K562 (cell line): ENCODE data around the gene PLD6. TPM values are rescaled to one million over a fixed set of nuclear protein-coding genes. Genes with fewer than 3 reads are reported as not detected.

Source experiments
- BCL6 ChIP-seq: fragments of 250-450 bp; sonication (Bioruptor Pico); IDR thresholded peaks from 2 replicates; pipeline ENCODE4 v1.4.0; 2020
- IFI16 ChIP-seq: fragments of 250-450 bp; sonication (Bioruptor Pico); IDR thresholded peaks from 2 replicates; pipeline ENCODE4 v2.1.2; 2022; ENCODE audit warnings: mild to moderate bottlenecking, inconsistent platforms
- OTX1 ChIP-seq: fragments of 450-650 bp; formaldehyde crosslinking; IDR thresholded peaks from 2 replicates; pipeline ENCODE4 v1.4.0; 2022; ENCODE audit warnings: mild to moderate bottlenecking
- POU5F1 ChIP-seq: fragments of 150-350 bp; IDR thresholded peaks from 2 replicates; pipeline ENCODE4 v1.6.1; 2014; ENCODE audit warnings: borderline replicate concordance, low read length, low read depth, mild to moderate bottlenecking; ENCODE audit not compliant: partially characterized antibody
- PURB ChIP-seq: sonication (generic); formaldehyde crosslinking; IDR thresholded peaks from 2 replicates; pipeline ENCODE4 v1.9.0; 2021; ENCODE audit warnings: low read depth, mild to moderate bottlenecking, missing genetic modification reagents
- SAFB ChIP-seq: fragments of 200-400 bp; formaldehyde crosslinking; IDR thresholded peaks from 2 replicates; pipeline ENCODE4 v1.6.1; 2017; ENCODE audit warnings: low read depth, low read length, borderline replicate concordance
- STAG1 ChIP-seq: sonication (generic); formaldehyde crosslinking; IDR thresholded peaks from 2 replicates; pipeline ENCODE4 v1.5.0; 2020; ENCODE audit warnings: missing genetic modification reagents, borderline replicate concordance
- ZMIZ1 ChIP-seq, 2 experiments: fragments of 150-350 bp in 1 of 2; IDR thresholded peaks; 2 replicates each; pipeline ENCODE4 v1.6.1; 2012 to 2016; ENCODE audit warnings: low read depth in 2 of 2, low read length in 2 of 2, mild to moderate bottlenecking in 1 of 2, moderate library complexity in 1 of 2
- ZNF354B ChIP-seq: fragments of 250-450 bp; sonication (Bioruptor Pico); IDR thresholded peaks from 2 replicates; pipeline ENCODE4 v1.4.0; 2020
- ZNF780A ChIP-seq: fragments of 250-450 bp; sonication (Bioruptor Pico); IDR thresholded peaks from 2 replicates; pipeline ENCODE4 v1.5.0; 2021; ENCODE audit warnings: mild to moderate bottlenecking
- ZNF785 ChIP-seq: fragments of 250-450 bp; sonication (Bioruptor Pico); IDR thresholded peaks from 2 replicates; pipeline ENCODE4 v1.4.0; 2020; ENCODE audit warnings: mild to moderate bottlenecking
- polyA plus RNA-seq, 8 experiments: library from polyadenylated mRNA; depleted of rRNA in 4 of 8; stranded (reverse) in 5 of 8; unstranded in 3 of 8; fragments of >200 nt; fragmentation: Nextera tagmentation in 2 of 8; fragmentation: Illumina TruSeq in 1 of 8; extraction: Ambion mirVana in 2 of 8; extraction: Trizol in 1 of 8; gene quantifications; 2 replicates each; pipeline versions ENCODE4 v1.2.1 to v1.2.3, GENCODE V29; 2011 to 2014; ENCODE audit warnings: inconsistent platforms in 1 of 8, missing spikeins in 1 of 8
- total RNA-seq, 7 experiments: library from RNA; depleted of rRNA in 6 of 7; stranded (reverse); fragments of >200 nt in 6 of 7; fragmentation: Illumina TruSeq in 2 of 7; extraction: Trizol in 2 of 7; gene quantifications; 2 replicates each; pipeline versions ENCODE4 v1.2.1 to v1.2.3, GENCODE V29; 2011 to 2021; ENCODE audit warnings: low replicate concordance in 1 of 7
- TF ChIP-seq, protein P1 (sequence below): sonication (generic); formaldehyde crosslinking; IDR thresholded peaks from 2 replicates; pipeline ENCODE4 v1.8.0; 2022; ENCODE audit warnings: mild to moderate bottlenecking, low read depth, missing genetic modification reagents
- TF ChIP-seq, protein P2 (sequence below), 2 experiments: fragments of 450-650 bp in 1 of 2; sonication (generic) in 1 of 2; formaldehyde crosslinking in 1 of 2; IDR thresholded peaks; 2 replicates each; pipeline versions ENCODE4 v1.7.1 to v1.9.0; 2016 to 2022; ENCODE audit warnings: inconsistent platforms in 1 of 2, mild to moderate bottlenecking in 1 of 2, missing genetic modification reagents in 1 of 2

PLD6 gene
- total and polyA plus RNA-seq, 9 of the 15 experiments (the other 6 are each of a cell fraction or from before 2014, with no cell fraction given) = 3.6 to 15.6 (median 10.0) TPM

DNA sequence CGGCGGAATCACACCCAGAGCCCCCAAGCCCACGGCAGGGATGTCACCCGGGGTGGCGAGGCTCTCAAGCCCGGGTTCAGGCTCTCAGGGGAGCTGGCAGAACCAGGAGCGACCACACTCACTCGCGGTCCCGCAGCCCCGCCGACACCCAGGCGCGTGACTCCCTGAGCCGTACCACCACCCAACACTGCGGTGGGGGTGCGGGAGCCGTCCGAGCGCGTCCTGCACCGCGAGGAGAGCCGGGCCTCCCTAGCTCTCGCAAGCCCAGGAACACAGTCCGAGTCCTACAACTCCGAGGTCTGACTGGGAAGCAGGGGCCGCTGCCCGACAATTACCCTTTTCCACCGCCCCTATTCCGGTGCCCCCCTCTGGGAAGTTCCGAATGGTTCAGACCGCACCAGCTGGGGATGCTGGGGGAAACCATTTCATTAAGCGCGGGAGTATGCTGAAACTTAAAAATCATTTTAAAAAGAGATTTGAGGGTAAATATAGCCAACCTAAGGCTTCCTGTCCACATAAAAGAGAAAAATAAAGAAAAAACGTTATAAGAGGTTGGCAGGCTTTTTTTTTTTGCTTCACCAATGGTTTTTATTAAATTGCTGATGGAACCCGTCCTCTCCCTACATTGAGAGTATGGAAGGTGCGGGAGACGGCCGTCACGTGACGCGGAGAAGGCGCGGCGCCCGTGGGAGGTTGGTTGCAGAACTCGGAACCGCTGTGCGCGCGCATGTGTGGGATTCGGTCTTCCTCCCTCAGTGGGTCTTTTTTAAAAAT is 31.1 kb upstream of the PLD6 start, which contains the start of gene FLCN (continued):
- no peak for TF ChIP-seq ZMIZ1 (IDR thresholded peaks at IDR 0.05; ENCODE audit: low read depth in 2 of 2, low read length in 2 of 2)
- no peak for TF ChIP-seq IFI16 (CRISPR knock-in tag)
- no peak for TF ChIP-seq STAG1 (CRISPR knock-in tag)
- no peak for TF ChIP-seq ZNF354B (CRISPR knock-in tag)
- peak; percentile 92 for TF ChIP-seq SAFB
- no peak for TF ChIP-seq ZNF785 (CRISPR knock-in tag)
- no peak for TF ChIP-seq OTX1 (CRISPR knock-in tag)
- TF ChIP-seq, protein P1, sequence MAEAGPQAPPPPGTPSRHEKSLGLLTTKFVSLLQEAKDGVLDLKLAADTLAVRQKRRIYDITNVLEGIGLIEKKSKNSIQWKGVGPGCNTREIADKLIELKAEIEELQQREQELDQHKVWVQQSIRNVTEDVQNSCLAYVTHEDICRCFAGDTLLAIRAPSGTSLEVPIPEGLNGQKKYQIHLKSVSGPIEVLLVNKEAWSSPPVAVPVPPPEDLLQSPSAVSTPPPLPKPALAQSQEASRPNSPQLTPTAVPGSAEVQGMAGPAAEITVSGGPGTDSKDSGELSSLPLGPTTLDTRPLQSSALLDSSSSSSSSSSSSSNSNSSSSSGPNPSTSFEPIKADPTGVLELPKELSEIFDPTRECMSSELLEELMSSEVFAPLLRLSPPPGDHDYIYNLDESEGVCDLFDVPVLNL (CRISPR knock-in tag) = no peak
- TF ChIP-seq PURB (CRISPR knock-in tag) = no peak
- no peak for TF ChIP-seq POU5F1
- TF ChIP-seq, protein P2, sequence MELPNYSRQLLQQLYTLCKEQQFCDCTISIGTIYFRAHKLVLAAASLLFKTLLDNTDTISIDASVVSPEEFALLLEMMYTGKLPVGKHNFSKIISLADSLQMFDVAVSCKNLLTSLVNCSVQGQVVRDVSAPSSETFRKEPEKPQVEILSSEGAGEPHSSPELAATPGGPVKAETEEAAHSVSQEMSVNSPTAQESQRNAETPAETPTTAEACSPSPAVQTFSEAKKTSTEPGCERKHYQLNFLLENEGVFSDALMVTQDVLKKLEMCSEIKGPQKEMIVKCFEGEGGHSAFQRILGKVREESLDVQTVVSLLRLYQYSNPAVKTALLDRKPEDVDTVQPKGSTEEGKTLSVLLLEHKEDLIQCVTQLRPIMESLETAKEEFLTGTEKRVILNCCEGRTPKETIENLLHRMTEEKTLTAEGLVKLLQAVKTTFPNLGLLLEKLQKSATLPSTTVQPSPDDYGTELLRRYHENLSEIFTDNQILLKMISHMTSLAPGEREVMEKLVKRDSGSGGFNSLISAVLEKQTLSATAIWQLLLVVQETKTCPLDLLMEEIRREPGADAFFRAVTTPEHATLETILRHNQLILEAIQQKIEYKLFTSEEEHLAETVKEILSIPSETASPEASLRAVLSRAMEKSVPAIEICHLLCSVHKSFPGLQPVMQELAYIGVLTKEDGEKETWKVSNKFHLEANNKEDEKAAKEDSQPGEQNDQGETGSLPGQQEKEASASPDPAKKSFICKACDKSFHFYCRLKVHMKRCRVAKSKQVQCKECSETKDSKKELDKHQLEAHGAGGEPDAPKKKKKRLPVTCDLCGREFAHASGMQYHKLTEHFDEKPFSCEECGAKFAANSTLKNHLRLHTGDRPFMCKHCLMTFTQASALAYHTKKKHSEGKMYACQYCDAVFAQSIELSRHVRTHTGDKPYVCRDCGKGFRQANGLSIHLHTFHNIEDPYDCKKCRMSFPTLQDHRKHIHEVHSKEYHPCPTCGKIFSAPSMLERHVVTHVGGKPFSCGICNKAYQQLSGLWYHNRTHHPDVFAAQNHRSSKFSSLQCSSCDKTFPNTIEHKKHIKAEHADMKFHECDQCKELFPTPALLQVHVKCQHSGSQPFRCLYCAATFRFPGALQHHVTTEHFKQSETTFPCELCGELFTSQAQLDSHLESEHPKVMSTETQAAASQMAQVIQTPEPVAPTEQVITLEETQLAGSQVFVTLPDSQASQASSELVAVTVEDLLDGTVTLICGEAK (IDR thresholded peaks at IDR 0.05) = no peak
- TF ChIP-seq, protein P2 (CRISPR knock-in tag; IDR thresholded peaks at IDR 0.05) = no peak
- TF ChIP-seq BCL6 (CRISPR knock-in tag) = no peak
- TF ChIP-seq ZNF780A (CRISPR knock-in tag) = no peak
